ENCODE data around the gene PER1. TPM values are rescaled to one million over a fixed set of nuclear protein-coding genes. Genes with fewer than 3 reads are reported as not detected.

PER1 gene
- total and polyA plus RNA-seq, 9 of the 15 experiments (the other 6 are each of a cell fraction or from before 2014, with no cell fraction given), result 0.13 to 26.0 (median 3.4) TPM

DNA sequence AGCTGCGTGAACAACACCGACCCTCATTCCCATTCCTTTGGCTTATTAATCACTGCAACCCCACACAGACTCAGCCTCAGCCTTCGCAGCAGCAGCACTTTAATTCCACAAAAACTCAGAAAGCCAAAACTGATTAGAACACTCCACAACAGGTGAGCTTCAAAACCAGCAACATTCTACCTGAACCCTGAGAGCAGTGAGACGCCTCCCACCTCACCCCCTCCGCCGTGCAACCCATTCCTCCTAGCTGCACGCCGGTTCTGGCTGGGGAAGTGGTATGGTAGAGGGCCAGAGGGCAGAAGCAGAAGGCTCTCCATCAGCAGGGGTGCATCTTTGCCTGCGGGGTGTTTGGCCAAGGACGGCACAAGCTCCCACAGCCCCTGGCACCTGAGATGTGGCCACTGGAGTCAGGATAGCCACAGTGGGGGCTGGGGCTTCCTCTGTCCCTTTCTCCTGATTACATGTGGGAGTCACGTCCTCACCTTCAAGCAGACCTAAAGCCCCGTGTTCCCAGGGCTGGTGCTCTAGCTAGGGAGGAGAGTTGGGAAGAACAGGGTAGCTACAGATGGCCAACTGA is 36.1 kb upstream of the PER1 start:
- no peaks in the 10 kb centered on the region for H3K9me3 ChIP-seq (replicated peaks; ENCODE audit: control insufficient read depth, insufficient read depth, low read depth, low read length)
- FAIRE-seq (no peak), DNase-seq (ENCODE audit: extremely low read depth in 1 of 4, low spot score in 3 of 4) (no peak), ATAC-seq (no peak)
- no peak for TF ChIP-seq CBX2 (IDR thresholded peaks at IDR 0.05; ENCODE audit: insufficient read depth, low read length, poor library complexity, severe bottlenecking)
- no peak for TF ChIP-seq LCOR (CRISPR knock-in tag; IDR thresholded peaks at IDR 0.05)
- TF ChIP-seq GTF2F1 (IDR thresholded peaks at IDR 0.05; ENCODE audit: low read depth, low read length), result no peak
- TF ChIP-seq ESRRA (IDR thresholded peaks at IDR 0.05; ENCODE audit: borderline replicate concordance, low read depth), result no peak
- TF ChIP-seq ZNF507 (tag; conservative IDR thresholded peaks at IDR 0.05), result no peak
- TF ChIP-seq SRSF9 (IDR thresholded peaks at IDR 0.05; ENCODE audit: borderline replicate concordance, low read depth, low read length), result no peak
- TF ChIP-seq VEZF1 (CRISPR knock-in tag; IDR thresholded peaks at IDR 0.05), result peak; percentile 2; the same call in 1 of the 2 replicates
- TF ChIP-seq ZNF609 (CRISPR knock-in tag; IDR thresholded peaks at IDR 0.05; ENCODE audit: borderline replicate concordance), result no peak
- TF ChIP-seq, protein P1, sequence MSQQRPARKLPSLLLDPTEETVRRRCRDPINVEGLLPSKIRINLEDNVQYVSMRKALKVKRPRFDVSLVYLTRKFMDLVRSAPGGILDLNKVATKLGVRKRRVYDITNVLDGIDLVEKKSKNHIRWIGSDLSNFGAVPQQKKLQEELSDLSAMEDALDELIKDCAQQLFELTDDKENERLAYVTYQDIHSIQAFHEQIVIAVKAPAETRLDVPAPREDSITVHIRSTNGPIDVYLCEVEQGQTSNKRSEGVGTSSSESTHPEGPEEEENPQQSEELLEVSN (IDR thresholded peaks at IDR 0.05; ENCODE audit: borderline replicate concordance in 1 of 2, extremely low read depth in 1 of 2, insufficient read depth in 1 of 2, insufficient read length in 1 of 2, low read depth in 1 of 2, low read length in 1 of 2, poor library complexity in 1 of 2, severe bottlenecking in 1 of 2), result no peak
- no peak overlapping the region for H2AFZ ChIP-seq (ENCODE audit: low read depth, low read length)
- ChIA-PET CTCF (ENCODE audit: low intra/inter-chr PET ratio) (no interaction called here), POLR2A (interaction anchor here (1.6 to 2.9 kb wide), 4 partner anchors 14 to 68 kb away, joined by 4 to 27 read pairs (median 9); no protein-coding TSS in a partner anchor)
- H3K36me3 ChIP-seq (ENCODE audit: control insufficient read depth, insufficient read depth, low read length), result no peaks in the 10 kb centered on the region
- 14% methylated on average over 9 of the region's 12 CpGs for WGBS (ENCODE audit: insufficient coverage, low coverage, missing lambda C conversion rate)
- peaks cover 18% of the 10 kb centered on the region for H3K79me2 ChIP-seq (ENCODE audit: control insufficient read depth, insufficient read depth, low read length)
- peak overlapping the region; percentile 33; the same call in 2 of the 3 replicates for H3K27ac ChIP-seq (ENCODE audit: extremely low read depth, low read depth, low read length)
- H3K4me3 ChIP-seq, result peak overlapping the region; percentile 88
- intact Hi-C loops (cut with micrococcal nuclease) (loop anchor here (10.0 kb wide), 1 partner anchor 116 kb away; no protein-coding TSS in a partner anchor), in situ Hi-C loops (cut with MboI) (no loop called here)
- peaks cover 10% of the 10 kb centered on the region for H4K20me1 ChIP-seq (replicated peaks; ENCODE audit: control insufficient read depth, insufficient read depth, low read length)
- no peaks in the 10 kb centered on the region for H3K27me3 ChIP-seq (ENCODE audit: control insufficient read depth in 2 of 2, insufficient read depth in 2 of 2, low read length in 2 of 2)
- H3K9me1 ChIP-seq (ENCODE audit: control insufficient read depth, insufficient read depth, low read length), result no peaks in the 10 kb centered on the region
- H3K4me1 ChIP-seq (replicated peaks in 1 of 2; ENCODE audit: control insufficient read depth in 2 of 2, insufficient read depth in 2 of 2, low read length in 2 of 2), result peaks cover 31 to 39% of the 10 kb centered on the region in 2 experiments
- H3K4me2 ChIP-seq (ENCODE audit: insufficient read depth, low read length), result peak overlapping the region; percentile 100
- peak overlapping the region; percentile 28 to 93; a peak in 3 of 4 replicates for H3K9ac ChIP-seq (ENCODE audit: insufficient read depth in 1 of 2, low read depth in 2 of 2, low read length in 2 of 2)
- no TSS peak for BruUV-seq (replicated peaks)

Data from K562 (cell line).